MM.1S (cell line): ENCODE results near the gene WWTR1.

ENCODE experiments used
- DNase-seq: peaks from one replicate; pipeline ENCODE4 v3.0.0-alpha.2; 2015
- H2AFZ ChIP-seq: fragments of 300-600 bp; sonication (generic); 2 replicates; pipeline ENCODE4 v1.6.0; 2016; ENCODE audit warnings: antibody characterized with exemption, low read length
- H3F3A ChIP-seq: fragments of 300-600 bp; sonication (generic); 2 replicates; pipeline ENCODE4 v1.6.1; 2016; ENCODE audit warnings: mild to moderate bottlenecking, antibody characterized with exemption, low read length, moderate library complexity, mixed read lengths; ENCODE audit not compliant: insufficient read depth
- H3K27ac ChIP-seq: fragments of 300-600 bp; sonication (generic); 2 replicates; pipeline ENCODE4 v1.5.1; 2016; ENCODE audit warnings: mild to moderate bottlenecking, low read length
- H3K27me3 ChIP-seq: fragments of 300-600 bp; sonication (generic); replicated peaks from 2 replicates; pipeline ENCODE4 v1.6.0; 2016; ENCODE audit warnings: low read length; ENCODE audit not compliant: insufficient read depth
- H3K36me3 ChIP-seq: fragments of 300-600 bp; sonication (generic); replicated peaks from 2 replicates; pipeline ENCODE4 v1.6.1; 2016; ENCODE audit warnings: mild to moderate bottlenecking, low read length, mixed read lengths; ENCODE audit not compliant: insufficient read depth
- H3K4me1 ChIP-seq: fragments of 300-600 bp; sonication (generic); 2 replicates; pipeline ENCODE4 v1.6.1; 2016; ENCODE audit warnings: low read length, mixed read lengths
- H3K4me2 ChIP-seq: fragments of 300-600 bp; sonication (generic); 2 replicates; pipeline ENCODE4 v1.6.0; 2016; ENCODE audit warnings: low read depth, low read length
- H3K4me3 ChIP-seq: fragments of 300-600 bp; sonication (generic); 2 replicates; pipeline ENCODE4 v1.5.1; 2016; ENCODE audit warnings: low read length, mixed read lengths
- H3K79me2 ChIP-seq: fragments of 300-600 bp; sonication (generic); 2 replicates; pipeline ENCODE4 v1.6.1; 2016; ENCODE audit warnings: mixed run types, low read length, mixed read lengths
- H3K9ac ChIP-seq: fragments of 300-600 bp; sonication (generic); 2 replicates; pipeline ENCODE4 v1.6.1; 2016; ENCODE audit warnings: low read length, mixed read lengths
- H3K9me2 ChIP-seq: fragments of 300-600 bp; sonication (generic); replicated peaks from 2 replicates; pipeline ENCODE4 v1.6.1; 2016; ENCODE audit warnings: mild to moderate bottlenecking, low read length, mixed read lengths; ENCODE audit not compliant: insufficient read depth
- H3K9me3 ChIP-seq: fragments of 300-600 bp; sonication (generic); replicated peaks from 2 replicates; pipeline ENCODE4 v1.6.1; 2016; ENCODE audit warnings: mild to moderate bottlenecking, low read length, mixed read lengths; ENCODE audit not compliant: insufficient read depth
- H4K20me1 ChIP-seq: fragments of 300-600 bp; sonication (generic); 2 replicates; pipeline ENCODE4 v1.6.1; 2016; ENCODE audit warnings: mild to moderate bottlenecking, low read length, moderate library complexity, mixed read lengths; ENCODE audit not compliant: insufficient read depth
- EZH2 ChIP-seq: fragments of 300-600 bp; sonication (generic); optimal IDR thresholded peaks from 2 replicates; pipeline ENCODE3; 2017; ENCODE audit warnings: low read depth, mild to moderate bottlenecking, antibody characterized with exemption, low read length, mixed read lengths
- EZH2phosphoT487 ChIP-seq: fragments of 300-600 bp; sonication (generic); IDR thresholded peaks from 2 replicates; pipeline ENCODE4 v1.6.1; 2018; ENCODE audit warnings: antibody characterized with exemption, low read length
- TF ChIP-seq, protein P1 (sequence below): fragments of 300-600 bp; sonication (generic); IDR thresholded peaks from 2 replicates; pipeline ENCODE4 v1.5.1; 2016; ENCODE audit warnings: antibody characterized with exemption, low read length, mixed read lengths

Gene WWTR1

DNA sequence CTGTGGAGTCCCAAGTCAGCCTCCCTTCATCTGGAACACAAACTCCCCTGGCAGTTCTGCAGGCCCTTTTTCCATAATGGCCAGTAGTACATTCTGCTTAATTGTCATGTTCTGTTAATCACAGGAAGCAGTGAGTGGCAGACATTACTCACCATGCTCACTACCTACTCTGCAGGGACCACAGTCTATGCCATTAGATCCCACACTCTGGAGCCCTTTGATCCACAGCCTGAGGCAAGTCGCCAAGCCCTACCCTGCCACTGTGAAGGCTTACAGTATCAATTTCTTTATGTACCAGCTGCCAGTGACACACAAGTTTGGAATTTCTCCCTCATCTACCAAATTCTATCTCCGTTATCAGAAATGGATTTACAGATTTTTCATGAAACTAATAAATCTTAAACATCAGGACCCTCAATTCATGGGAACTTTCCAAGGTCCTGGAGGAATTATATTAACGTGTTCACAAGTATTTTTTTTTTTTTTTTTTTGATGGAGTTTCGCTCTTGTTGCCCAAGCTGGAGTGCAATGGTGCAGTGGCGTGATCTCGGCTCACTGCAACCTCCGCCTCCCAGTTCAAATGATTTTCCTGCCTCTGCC lies 20.6 kb upstream of the WWTR1 start:
- H3K79me2 ChIP-seq = no peaks in the 10 kb centered on the region
- TF ChIP-seq EZH2 = no peak
- TF ChIP-seq EZH2phosphoT487 = no peak
- TF ChIP-seq, protein P1, sequence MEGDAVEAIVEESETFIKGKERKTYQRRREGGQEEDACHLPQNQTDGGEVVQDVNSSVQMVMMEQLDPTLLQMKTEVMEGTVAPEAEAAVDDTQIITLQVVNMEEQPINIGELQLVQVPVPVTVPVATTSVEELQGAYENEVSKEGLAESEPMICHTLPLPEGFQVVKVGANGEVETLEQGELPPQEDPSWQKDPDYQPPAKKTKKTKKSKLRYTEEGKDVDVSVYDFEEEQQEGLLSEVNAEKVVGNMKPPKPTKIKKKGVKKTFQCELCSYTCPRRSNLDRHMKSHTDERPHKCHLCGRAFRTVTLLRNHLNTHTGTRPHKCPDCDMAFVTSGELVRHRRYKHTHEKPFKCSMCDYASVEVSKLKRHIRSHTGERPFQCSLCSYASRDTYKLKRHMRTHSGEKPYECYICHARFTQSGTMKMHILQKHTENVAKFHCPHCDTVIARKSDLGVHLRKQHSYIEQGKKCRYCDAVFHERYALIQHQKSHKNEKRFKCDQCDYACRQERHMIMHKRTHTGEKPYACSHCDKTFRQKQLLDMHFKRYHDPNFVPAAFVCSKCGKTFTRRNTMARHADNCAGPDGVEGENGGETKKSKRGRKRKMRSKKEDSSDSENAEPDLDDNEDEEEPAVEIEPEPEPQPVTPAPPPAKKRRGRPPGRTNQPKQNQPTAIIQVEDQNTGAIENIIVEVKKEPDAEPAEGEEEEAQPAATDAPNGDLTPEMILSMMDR = no peak
- H2AFZ ChIP-seq = no peak overlapping the region
- no peak for DNase-seq
- H3K9ac ChIP-seq = no peak overlapping the region
- H3K27ac ChIP-seq = no peak overlapping the region
- H3K9me2 ChIP-seq = no peaks in the 10 kb centered on the region
- no peaks in the 10 kb centered on the region for H3K9me3 ChIP-seq
- H3K4me2 ChIP-seq = no peak overlapping the region
- no peaks in the 10 kb centered on the region for H3F3A ChIP-seq
- H4K20me1 ChIP-seq = no peaks in the 10 kb centered on the region
- H3K4me3 ChIP-seq = no peak overlapping the region
- no peaks in the 10 kb centered on the region for H3K36me3 ChIP-seq
- H3K27me3 ChIP-seq = no peaks in the 10 kb centered on the region
- no peaks in the 10 kb centered on the region for H3K4me1 ChIP-seq

DNA sequence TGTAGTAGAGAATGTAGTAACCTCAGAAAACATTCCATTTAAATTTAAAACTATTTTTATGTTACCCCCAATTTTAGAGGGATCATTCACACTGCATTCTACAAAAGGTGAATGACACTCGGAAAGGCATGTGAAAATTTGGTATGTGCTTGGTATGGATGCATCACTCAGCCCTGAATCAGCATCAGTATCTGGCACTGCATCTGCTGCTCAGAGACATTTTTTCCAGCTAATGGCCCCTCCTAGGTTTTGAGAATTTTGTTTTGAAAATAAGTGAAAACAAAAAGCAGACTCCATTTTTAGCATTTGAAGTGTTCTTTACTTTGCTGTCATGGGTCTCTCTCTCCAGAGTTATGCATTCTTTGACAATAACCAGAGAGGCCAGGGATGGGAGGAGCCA lies 15.6 kb upstream of the WWTR1 start:
- no peak overlapping the region for H3K4me3 ChIP-seq
- TF ChIP-seq, protein P1 = no peak

DNA sequence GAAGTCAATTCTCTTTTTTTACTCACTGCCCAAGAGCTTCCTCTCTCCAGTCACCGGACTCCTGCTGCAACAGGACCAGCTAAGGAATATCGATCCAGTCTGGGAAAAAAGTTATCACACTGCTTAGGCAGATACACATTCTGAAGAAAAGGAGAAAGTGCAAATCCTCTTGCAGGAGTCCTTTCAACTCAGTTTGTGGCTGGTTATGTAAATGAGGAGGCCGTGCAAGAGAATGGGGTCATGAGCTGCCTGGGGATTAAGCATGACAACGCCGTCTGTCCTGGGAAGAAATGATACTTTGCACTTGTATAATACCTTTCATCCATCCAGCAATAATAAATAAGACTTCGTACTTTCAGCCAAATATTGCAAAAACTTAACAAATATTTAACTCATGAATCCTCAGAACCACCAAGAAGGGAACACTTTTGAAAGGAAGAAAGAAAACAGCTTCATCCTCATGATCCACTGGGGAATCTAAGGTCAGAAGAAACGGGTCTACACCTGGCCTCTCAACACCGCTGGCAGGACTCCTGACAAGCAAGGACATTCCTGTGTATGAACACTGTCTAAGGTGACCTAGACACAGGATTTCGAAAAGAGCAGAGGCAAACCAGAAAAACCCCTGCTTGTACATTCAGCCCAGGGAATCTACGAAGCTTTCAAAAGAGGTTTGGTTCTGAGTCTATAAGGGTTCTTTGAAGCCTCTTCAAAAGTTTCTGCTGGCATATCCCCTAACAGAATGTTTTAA lies 13.1 kb upstream of the WWTR1 start:
- H3K27me3 ChIP-seq = peaks cover 5% of the 10 kb centered on the region; the same call in 1 of the 2 replicates
- peak; percentile 21 for DNase-seq
- H3K4me2 ChIP-seq = no peak overlapping the region
- H3K27ac ChIP-seq = no peak overlapping the region
- TF ChIP-seq EZH2phosphoT487 = no peak
- TF ChIP-seq, protein P1 = no peak
- no peak for TF ChIP-seq EZH2
- H3F3A ChIP-seq = no peaks in the 10 kb centered on the region
- no peaks in the 10 kb centered on the region for H3K9me2 ChIP-seq
- no peaks in the 10 kb centered on the region for H4K20me1 ChIP-seq
- H3K79me2 ChIP-seq = no peaks in the 10 kb centered on the region
- H3K36me3 ChIP-seq = no peaks in the 10 kb centered on the region
- no peaks in the 10 kb centered on the region for H3K9me3 ChIP-seq
- no peak overlapping the region for H3K4me3 ChIP-seq
- no peaks in the 10 kb centered on the region for H3K4me1 ChIP-seq
- no peak overlapping the region for H2AFZ ChIP-seq
- no peak overlapping the region for H3K9ac ChIP-seq

More for the DNA sequence above, 15.6 kb upstream of the WWTR1 start:
- no peaks in the 10 kb centered on the region for H3K9me3 ChIP-seq
- no peaks in the 10 kb centered on the region for H3F3A ChIP-seq
- no peaks in the 10 kb centered on the region for H4K20me1 ChIP-seq
- DNase-seq = no peak
- H3K27ac ChIP-seq = no peak overlapping the region
- peaks cover 5% of the 10 kb centered on the region; the same call in 1 of the 2 replicates for H3K27me3 ChIP-seq
- H3K4me1 ChIP-seq = no peaks in the 10 kb centered on the region
- H3K36me3 ChIP-seq = no peaks in the 10 kb centered on the region
- no peaks in the 10 kb centered on the region for H3K9me2 ChIP-seq
- no peaks in the 10 kb centered on the region for H3K79me2 ChIP-seq
- H2AFZ ChIP-seq = no peak overlapping the region
- H3K9ac ChIP-seq = no peak overlapping the region
- H3K4me2 ChIP-seq = no peak overlapping the region
